ENCODE results near the gene DNASE1L2. TPM values are rescaled to one million over a fixed set of nuclear protein-coding genes. Genes with fewer than 3 reads are reported as not detected.

DNASE1L2 gene
- total and polyA plus RNA-seq, 10 of the 15 experiments (the other 5 are each of a cell fraction or from before 2014, with no cell fraction given) = 0.06 to 1.5 (median 0.29) TPM

MicroRNA genes within 50 kb of the gene (microRNA counts, 767-probe panel; counts per million panel counts)
- microRNA hsa-miR-940 = 55.3 counts per million

Small RNAs within 50 kb of the gene (microRNA-seq; reads per million reads assigned to microRNA genes)
- 1.5 reads per million for gene MIR3677
- not detected for gene MIR4717

Small RNAs within 50 kb of the gene (small RNA-seq; reads per million reads assigned to genes)
- gene MIR3677 (0.23 reads per million), gene MIR4717 (not detected)

Other genes with a start within 250 kb of the DNASE1L2 start
Only the 7 nearest of the 21 such genes appear.
- gene CASKIN1, start 39.8 kb upstream of the DNASE1L2 start, total RNA-seq (2014; rRNA removed) = 0.05 and 0.11 TPM in 2 replicates
- gene CASKIN1, start 39.8 kb upstream of the DNASE1L2 start, total RNA-seq (2014; rRNA removed; fragmentation: Illumina TruSeq; extraction: Trizol) = not detected in 2 replicates
- 0.33 and 0.53 TPM in 2 replicates for gene CASKIN1, start 39.8 kb upstream of the DNASE1L2 start, total RNA-seq (2021)
- 0.03 TPM in 2 replicates for gene CASKIN1, start 39.8 kb upstream of the DNASE1L2 start, polyA plus RNA-seq (2011; rRNA removed)
- gene CASKIN1, start 39.8 kb upstream of the DNASE1L2 start, polyA plus RNA-seq (2014; fragmentation: Illumina TruSeq; extraction: Trizol) = not detected in 2 replicates
- under 1 TPM in 1 of 2 experiments, not detected in 1; 0.08 TPM for gene CASKIN1, start 39.8 kb upstream of the DNASE1L2 start, polyA plus RNA-seq (2014; fragmentation: Nextera tagmentation; extraction: Ambion mirVana)
- 0.15 and 0.32 TPM in 2 replicates for gene CASKIN1, start 39.8 kb upstream of the DNASE1L2 start, polyA plus RNA-seq (2014; rRNA removed)
- gene CASKIN1, start 39.8 kb upstream of the DNASE1L2 start, polyA plus RNA-seq (2016; fragmentation: Nextera tagmentation; extraction: Ambion mirVana) = not detected
- gene MLST8, start 31.0 kb upstream of the DNASE1L2 start, total RNA-seq (2014; rRNA removed) = 72.0 and 80.9 TPM in 2 replicates
- gene MLST8, start 31.0 kb upstream of the DNASE1L2 start, total RNA-seq (2014; rRNA removed; fragmentation: Illumina TruSeq; extraction: Trizol) = 9.8 and 11.0 TPM in 2 replicates
- 73.7 and 75.4 TPM in 2 replicates for gene MLST8, start 31.0 kb upstream of the DNASE1L2 start, total RNA-seq (2021)
- 22.4 and 53.0 TPM in 2 replicates for gene MLST8, start 31.0 kb upstream of the DNASE1L2 start, polyA plus RNA-seq (2011; rRNA removed)
- gene MLST8, start 31.0 kb upstream of the DNASE1L2 start, polyA plus RNA-seq (2014; fragmentation: Illumina TruSeq; extraction: Trizol) = 5.7 and 29.1 TPM in 2 replicates
- gene MLST8, start 31.0 kb upstream of the DNASE1L2 start, polyA plus RNA-seq (2014; fragmentation: Nextera tagmentation; extraction: Ambion mirVana) = 1 to 10 TPM; 1.0 to 6.3 TPM
- gene MLST8, start 31.0 kb upstream of the DNASE1L2 start, polyA plus RNA-seq (2014; rRNA removed) = 114 and 124 TPM in 2 replicates
- gene MLST8, start 31.0 kb upstream of the DNASE1L2 start, polyA plus RNA-seq (2016; fragmentation: Nextera tagmentation; extraction: Ambion mirVana) = 100 to 1,000 TPM; 111 to 114 TPM
- gene BRICD5, start 25.6 kb upstream of the DNASE1L2 start, total RNA-seq (2014; rRNA removed) = 9.1 and 9.6 TPM in 2 replicates
- 1.5 and 2.7 TPM in 2 replicates for gene BRICD5, start 25.6 kb upstream of the DNASE1L2 start, total RNA-seq (2014; rRNA removed; fragmentation: Illumina TruSeq; extraction: Trizol)
- gene BRICD5, start 25.6 kb upstream of the DNASE1L2 start, total RNA-seq (2021) = 5.3 and 5.8 TPM in 2 replicates
- gene BRICD5, start 25.6 kb upstream of the DNASE1L2 start, polyA plus RNA-seq (2011; rRNA removed) = 0.66 and 1.5 TPM in 2 replicates
- gene BRICD5, start 25.6 kb upstream of the DNASE1L2 start, polyA plus RNA-seq (2014; fragmentation: Illumina TruSeq; extraction: Trizol) = 1.5 TPM in 1 of 2 replicates, not detected in the other
- gene BRICD5, start 25.6 kb upstream of the DNASE1L2 start, polyA plus RNA-seq (2014; fragmentation: Nextera tagmentation; extraction: Ambion mirVana) = under 1 TPM in 1 of 2 experiments, not detected in 1; 0.58 TPM
- 7.5 and 11.6 TPM in 2 replicates for gene BRICD5, start 25.6 kb upstream of the DNASE1L2 start, polyA plus RNA-seq (2014; rRNA removed)
- 1 to 10 TPM in 1 of 2 experiments, under 1 TPM in 1; 0.84 to 1.1 TPM for gene BRICD5, start 25.6 kb upstream of the DNASE1L2 start, polyA plus RNA-seq (2016; fragmentation: Nextera tagmentation; extraction: Ambion mirVana)
- 22.4 and 25.4 TPM in 2 replicates for gene PGP, start 21.6 kb upstream of the DNASE1L2 start, total RNA-seq (2014; rRNA removed)
- gene PGP, start 21.6 kb upstream of the DNASE1L2 start, total RNA-seq (2014; rRNA removed; fragmentation: Illumina TruSeq; extraction: Trizol) = 9.4 and 10.8 TPM in 2 replicates
- gene PGP, start 21.6 kb upstream of the DNASE1L2 start, total RNA-seq (2021) = 25.7 and 26.1 TPM in 2 replicates
- gene PGP, start 21.6 kb upstream of the DNASE1L2 start, polyA plus RNA-seq (2011; rRNA removed) = 4.1 and 6.4 TPM in 2 replicates
- gene PGP, start 21.6 kb upstream of the DNASE1L2 start, polyA plus RNA-seq (2014; fragmentation: Illumina TruSeq; extraction: Trizol) = 2.2 and 5.6 TPM in 2 replicates
- 1 to 10 TPM in 1 of 2 experiments, under 1 TPM in 1; 0.42 to 5.0 TPM for gene PGP, start 21.6 kb upstream of the DNASE1L2 start, polyA plus RNA-seq (2014; fragmentation: Nextera tagmentation; extraction: Ambion mirVana)
- 28.0 and 34.9 TPM in 2 replicates for gene PGP, start 21.6 kb upstream of the DNASE1L2 start, polyA plus RNA-seq (2014; rRNA removed)
- 10 to 100 TPM; 13.4 to 25.4 TPM for gene PGP, start 21.6 kb upstream of the DNASE1L2 start, polyA plus RNA-seq (2016; fragmentation: Nextera tagmentation; extraction: Ambion mirVana)
- gene E4F1, start 12.9 kb upstream of the DNASE1L2 start, total RNA-seq (2014; rRNA removed) = 26.0 and 36.5 TPM in 2 replicates
- gene E4F1, start 12.9 kb upstream of the DNASE1L2 start, total RNA-seq (2014; rRNA removed; fragmentation: Illumina TruSeq; extraction: Trizol) = 6.0 and 6.9 TPM in 2 replicates
- 27.8 and 33.2 TPM in 2 replicates for gene E4F1, start 12.9 kb upstream of the DNASE1L2 start, total RNA-seq (2021)
- 3.1 and 10.8 TPM in 2 replicates for gene E4F1, start 12.9 kb upstream of the DNASE1L2 start, polyA plus RNA-seq (2011; rRNA removed)
- 0.32 and 2.3 TPM in 2 replicates for gene E4F1, start 12.9 kb upstream of the DNASE1L2 start, polyA plus RNA-seq (2014; fragmentation: Illumina TruSeq; extraction: Trizol)
- gene E4F1, start 12.9 kb upstream of the DNASE1L2 start, polyA plus RNA-seq (2014; fragmentation: Nextera tagmentation; extraction: Ambion mirVana) = 1 to 10 TPM in 1 of 2 experiments, under 1 TPM in 1; 0.23 to 2.1 TPM
- gene E4F1, start 12.9 kb upstream of the DNASE1L2 start, polyA plus RNA-seq (2014; rRNA removed) = 26.7 and 34.0 TPM in 2 replicates
- 10 to 100 TPM; 18.2 to 25.6 TPM for gene E4F1, start 12.9 kb upstream of the DNASE1L2 start, polyA plus RNA-seq (2016; fragmentation: Nextera tagmentation; extraction: Ambion mirVana)
- 40.3 and 55.7 TPM in 2 replicates for gene ECI1, start 15.1 kb downstream of the DNASE1L2 start, total RNA-seq (2014; rRNA removed)
- gene ECI1, start 15.1 kb downstream of the DNASE1L2 start, total RNA-seq (2014; rRNA removed; fragmentation: Illumina TruSeq; extraction: Trizol) = 12.7 and 13.5 TPM in 2 replicates
- gene ECI1, start 15.1 kb downstream of the DNASE1L2 start, total RNA-seq (2021) = 61.0 and 62.1 TPM in 2 replicates
- 18.1 and 35.8 TPM in 2 replicates for gene ECI1, start 15.1 kb downstream of the DNASE1L2 start, polyA plus RNA-seq (2011; rRNA removed)
- gene ECI1, start 15.1 kb downstream of the DNASE1L2 start, polyA plus RNA-seq (2014; fragmentation: Illumina TruSeq; extraction: Trizol) = 1.7 and 7.2 TPM in 2 replicates
- 10 to 100 TPM in 1 of 2 experiments, 1 to 10 TPM in 1; 2.2 to 13.8 TPM for gene ECI1, start 15.1 kb downstream of the DNASE1L2 start, polyA plus RNA-seq (2014; fragmentation: Nextera tagmentation; extraction: Ambion mirVana)
- 65.2 and 71.9 TPM in 2 replicates for gene ECI1, start 15.1 kb downstream of the DNASE1L2 start, polyA plus RNA-seq (2014; rRNA removed)
- 10 to 100 TPM; 12.7 to 82.1 TPM for gene ECI1, start 15.1 kb downstream of the DNASE1L2 start, polyA plus RNA-seq (2016; fragmentation: Nextera tagmentation; extraction: Ambion mirVana)
- 169 and 185 TPM in 2 replicates for gene RNPS1, start 31.7 kb downstream of the DNASE1L2 start, total RNA-seq (2014; rRNA removed)
- 125 and 137 TPM in 2 replicates for gene RNPS1, start 31.7 kb downstream of the DNASE1L2 start, total RNA-seq (2014; rRNA removed; fragmentation: Illumina TruSeq; extraction: Trizol)
- 246 and 258 TPM in 2 replicates for gene RNPS1, start 31.7 kb downstream of the DNASE1L2 start, total RNA-seq (2021)
- gene RNPS1, start 31.7 kb downstream of the DNASE1L2 start, polyA plus RNA-seq (2011; rRNA removed) = 96.9 and 128 TPM in 2 replicates
- 79.8 and 192 TPM in 2 replicates for gene RNPS1, start 31.7 kb downstream of the DNASE1L2 start, polyA plus RNA-seq (2014; fragmentation: Illumina TruSeq; extraction: Trizol)
- gene RNPS1, start 31.7 kb downstream of the DNASE1L2 start, polyA plus RNA-seq (2014; fragmentation: Nextera tagmentation; extraction: Ambion mirVana) = 10 to 100 TPM; 38.2 to 63.5 TPM
- gene RNPS1, start 31.7 kb downstream of the DNASE1L2 start, polyA plus RNA-seq (2014; rRNA removed) = 276 and 288 TPM in 2 replicates
- 100 to 1,000 TPM; 358 to 359 TPM for gene RNPS1, start 31.7 kb downstream of the DNASE1L2 start, polyA plus RNA-seq (2016; fragmentation: Nextera tagmentation; extraction: Ambion mirVana)

All from GM12878 (cell line).